Esophagus muscularis mucosa (tissue), 4 donors: ENCODE results near the gene HOXD9. TPM values are rescaled to one million over a fixed set of nuclear protein-coding genes. Genes with fewer than 3 reads are reported as not detected.

ENCODE experiments used
- DNase-seq: peaks from one replicate; pipeline ENCODE4 v3.0.0-alpha.2; 2017; ENCODE audit errors: extremely low spot score
- H3K27ac ChIP-seq, 4 donors: fragments of 200-600 bp; sonication (generic); replicated peaks in 1 of 4; 1 replicate in 3 of 4; 2 replicates in 1 of 4; pipeline ENCODE4 v1.5.1; 2016 to 2019; ENCODE audit warnings: mild to moderate bottlenecking in 1 of 4
- H3K27me3 ChIP-seq, 4 donors: fragments of 200-600 bp; sonication (generic); one replicate each; pipeline versions ENCODE4 v1.5.1 to v1.6.0; 2016 to 2019
- H3K36me3 ChIP-seq, 4 donors: fragments of 200-600 bp; sonication (generic); one replicate each; pipeline ENCODE4 v1.5.1; 2016 to 2019
- H3K4me1 ChIP-seq, 4 donors: fragments of 200-600 bp; sonication (generic); one replicate each; pipeline ENCODE4 v1.5.1; 2016 to 2019
- H3K4me3 ChIP-seq, 4 donors: fragments of 200-600 bp; sonication (generic); 1 replicate in 2 of 4; 2 replicates in 2 of 4; pipeline ENCODE4 v1.5.1; 2016 to 2019; ENCODE audit warnings: mild to moderate bottlenecking in 4 of 4, moderate library complexity in 1 of 4
- H3K9me3 ChIP-seq, 4 donors: fragments of 200-600 bp; sonication (generic); 1 replicate in 3 of 4; 2 replicates in 1 of 4; pipeline ENCODE4 v1.5.1; 2016 to 2019
- CTCF ChIP-seq, 3 experiments: fragments of 200-600 bp in 2 of 3; fragments of 450-650 bp in 1 of 3; sonication (generic) in 2 of 3; IDR thresholded peaks; one replicate each; pipeline ENCODE4 v1.5.1; 2017 to 2019; ENCODE audit warnings: antibody characterized with exemption in 3 of 3, mild to moderate bottlenecking in 2 of 3, moderate library complexity in 1 of 3
- EP300 ChIP-seq: sonication (generic); formaldehyde crosslinking; IDR thresholded peaks from one replicate; pipeline ENCODE4 v1.6.1; 2017; ENCODE audit warnings: antibody characterized with exemption
- POLR2A ChIP-seq: fragments of 450-650 bp; IDR thresholded peaks from one replicate; pipeline ENCODE4 v1.6.1; 2017; ENCODE audit warnings: antibody characterized with exemption, moderate library complexity, mild to moderate bottlenecking, low read depth
- POLR2AphosphoS5 ChIP-seq, 2 donors: sonication (generic); formaldehyde crosslinking; IDR thresholded peaks; one replicate each; pipeline ENCODE4 v1.6.1; 2017; ENCODE audit warnings: antibody characterized with exemption in 2 of 2
- WGBS: methylation state at CpG from one replicate; pipeline ENCODE4 v1.1.5; 2018; 5-methylcytosine and 5-hydroxymethylcytosine counted together
- intact Hi-C: fragments of 100-400 bp; cut with DNase I; formaldehyde crosslinking; loops from one replicate; pipeline ENCODE4 v1.15.1; 2023
- total RNA-seq, 4 donors: library from RNA; depleted of rRNA; stranded (reverse); fragments of >200 nt; gene quantifications; one replicate each; pipeline versions ENCODE4 v1.1.0 to v1.2.1, GENCODE V29; 2016

Gene HOXD9
- total RNA-seq, 4 donors from 2014 or later, result 0.83 to 2.2 (median 0.99) TPM

- Histone ChIP-seq H3K4me3 (no peak overlapping the region), H3K27me3 (peaks cover 7 to 100% (median 73%) of the 10 kb centered on the region in 4 donors), H3K9me3 (no peaks in the 10 kb centered on the region), H3K27ac (no peak overlapping the region), H3K4me1 (peaks cover 20 to 63% (median 54%) of the 10 kb centered on the region in 4 donors), H3K36me3 (no peaks in the 10 kb centered on the region)
- intact Hi-C loops, result no loop called here
- 34% methylated on average over 8 of the region's 8 CpGs for WGBS
- no peak for TF ChIP-seq POLR2AphosphoS5 (IDR thresholded peaks at IDR 0.05)
- no peak for TF ChIP-seq POLR2A
- TF ChIP-seq EP300, result no peak
- no peak for TF ChIP-seq CTCF (IDR thresholded peaks at IDR 0.05)
- no peak for DNase-seq
Observed at GRCh38 chr2:176156301-176156806, 33.8 kb downstream of the HOXD9 start.

- no peak for DNase-seq
- 12% methylated on average over 39 of the region's 48 CpGs for WGBS
- H3K36me3 ChIP-seq, result no peaks in the 10 kb centered on the region
- intact Hi-C loops, result no loop called here
- H3K27me3 ChIP-seq, result peaks cover 7 to 100% (median 72%) of the 10 kb centered on the region in 4 donors
- H3K9me3 ChIP-seq, result no peaks in the 10 kb centered on the region
- no peak for TF ChIP-seq POLR2AphosphoS5 (IDR thresholded peaks at IDR 0.05)
- TF ChIP-seq CTCF (IDR thresholded peaks at IDR 0.05), result no peak
- no peak for TF ChIP-seq POLR2A
- TF ChIP-seq EP300, result no peak
- H3K27ac ChIP-seq, result no peak within 1 kb of the TSS
- H3K4me3 ChIP-seq, result peak within 1 kb of the TSS; percentile 19 to 29 (median 26)
- H3K4me1 ChIP-seq, result peaks cover 17 to 60% (median 50%) of the 10 kb centered on the region in 4 donors
Observed at GRCh38 chr2:176156807-176157498, 34.4 kb downstream of the HOXD9 start, which contains the start of gene HOXD3. Gene HOXD3, plus strand, starts transcription at chr2:176157307. Its CDS starts 11,808 bp downstream, at chr2:176169115.

- intact Hi-C loops, result no loop called here
- peak overlapping the region; percentile 19 to 29 (median 26) for H3K4me3 ChIP-seq
- H3K27ac ChIP-seq, result no peak overlapping the region
- no peaks in the 10 kb centered on the region for H3K9me3 ChIP-seq
- no peaks in the 10 kb centered on the region for H3K36me3 ChIP-seq
- peaks cover 17 to 59% (median 47%) of the 10 kb centered on the region in 4 donors for H3K4me1 ChIP-seq
- no peak for DNase-seq
- TF ChIP-seq POLR2A (no peak), EP300 (no peak), POLR2AphosphoS5 (IDR thresholded peaks at IDR 0.05) (no peak)
- peaks cover 7 to 100% (median 73%) of the 10 kb centered on the region in 4 donors for H3K27me3 ChIP-seq
- 5% methylated on average over 42 of the region's 43 CpGs for WGBS
Observed at GRCh38 chr2:176157499-176158185, 35.1 kb downstream of the HOXD9 start.

- peaks cover 7 to 100% (median 73%) of the 10 kb centered on the region in 4 donors for H3K27me3 ChIP-seq
- DNase-seq, result no peak
- TF ChIP-seq POLR2AphosphoS5 (IDR thresholded peaks at IDR 0.05) (no peak), CTCF (IDR thresholded peaks at IDR 0.05) (no peak), POLR2A (no peak), EP300 (no peak)
- no peak overlapping the region for H3K27ac ChIP-seq
- no peak overlapping the region for H3K4me3 ChIP-seq
- no peaks in the 10 kb centered on the region for H3K36me3 ChIP-seq
- H3K4me1 ChIP-seq, result peaks cover 17 to 58% (median 47%) of the 10 kb centered on the region in 4 donors
- no peaks in the 10 kb centered on the region for H3K9me3 ChIP-seq
- intact Hi-C loops, result no loop called here
- WGBS, result 17% methylated on average over 22 of the region's 22 CpGs
Observed at GRCh38 chr2:176158186-176158591, 35.7 kb downstream of the HOXD9 start.
